Measurements from ENCODE around the gene RFX3.

- TF ChIP-seq CTCF (IDR thresholded peaks at IDR 0.05 in 4 of 5, conservative IDR thresholded peaks at IDR 0.05 in 1 of 5), result no peak
- TF ChIP-seq POLR2A (IDR thresholded peaks at IDR 0.05), result no peak
Measured at GRCh38 chr9:3508078-3508431, 17.7 kb downstream of the RFX3 start.

All from gastrocnemius medialis (tissue), 4 donors.